Fibroblast of lung (primary cell): ENCODE results near the gene UBR3.

Experiments
- CTCF ChIP-seq, 2 donors: IDR thresholded peaks in 1 of 2; conservative IDR thresholded peaks in 1 of 2; 1 replicate in 1 of 2; 2 replicates in 1 of 2; pipeline ENCODE4 v1.5.1; 2011 to 2012; ENCODE audit warnings: low read length in 2 of 2, control low read depth in 1 of 2, inconsistent platforms in 1 of 2, low read depth in 1 of 2, mild to moderate bottlenecking in 1 of 2
- EZH2 ChIP-seq: IDR thresholded peaks from 2 replicates; pipeline ENCODE4 v1.5.1; 2012; ENCODE audit warnings: low read length, control low read depth, mild to moderate bottlenecking; ENCODE audit errors: missing control alignments

- TF ChIP-seq CTCF (conservative IDR thresholded peaks at IDR 0.05 in 1 of 2, IDR thresholded peaks at IDR 0.05 in 1 of 2; ENCODE audit: low read depth in 1 of 2, low read length in 2 of 2), result peak in 1 of 2 donors; percentile 55
- TF ChIP-seq EZH2, result no peak
Observed at GRCh38 chr2:169928463-169928864, 101.2 kb downstream of the UBR3 start.
